Amniotic epithelial cell (primary cell): ENCODE results near the gene MPPED1.

ENCODE experiments used
- DNase-seq: peaks from one replicate; pipeline ENCODE4 v3.0.0-alpha.2; 2010; ENCODE audit warnings: low read depth

Gene MPPED1

DNA sequence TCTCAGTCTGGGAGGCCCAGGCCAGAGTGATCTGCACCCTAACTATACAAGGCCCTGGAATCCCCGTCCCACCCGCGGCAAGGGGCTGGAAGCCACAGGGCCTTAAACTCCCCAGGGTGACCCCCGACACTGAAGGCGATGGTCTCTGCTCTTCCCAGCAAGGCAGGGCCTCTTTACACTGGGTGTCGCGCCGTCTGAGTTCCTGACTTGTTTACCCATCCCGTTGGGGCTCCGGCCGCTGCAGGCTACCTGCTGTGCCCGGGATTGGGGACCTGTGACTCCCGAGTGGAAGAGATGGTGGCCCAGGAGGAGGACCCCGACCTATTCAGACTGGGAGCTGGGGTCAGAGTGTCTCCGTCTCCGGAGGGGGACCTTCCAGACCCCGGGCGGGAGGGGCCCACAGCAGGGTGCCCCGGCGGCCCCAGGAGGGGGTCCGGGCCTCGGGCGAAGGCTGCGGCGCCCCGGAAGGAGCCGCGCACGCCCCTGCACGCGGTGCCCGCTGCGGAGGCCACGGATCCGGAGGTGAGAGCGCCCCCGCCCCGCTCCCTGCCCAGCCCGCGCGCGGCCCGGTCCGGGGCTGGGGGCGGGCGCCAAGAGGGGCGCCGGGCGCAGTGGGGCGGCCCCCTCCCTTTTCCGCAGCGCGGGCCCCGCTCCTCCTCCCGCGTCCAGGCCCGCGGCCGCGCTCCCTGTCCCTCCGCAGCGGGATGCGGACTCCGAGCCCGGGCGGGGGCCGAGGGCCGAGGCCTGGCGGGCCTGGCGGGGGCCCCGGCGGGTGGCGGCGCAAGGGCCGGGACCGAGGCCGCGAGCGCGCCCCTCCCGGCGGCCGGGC is 560 bp upstream of the MPPED1 start:
- no peak for DNase-seq

- DNase-seq = no peak
Observed at GRCh38 chr22:43412808-43413795, 1.3 kb downstream of the MPPED1 start.

- DNase-seq = no peak
Observed at GRCh38 chr22:43413826-43414225, 2.0 kb downstream of the MPPED1 start.

DNA sequence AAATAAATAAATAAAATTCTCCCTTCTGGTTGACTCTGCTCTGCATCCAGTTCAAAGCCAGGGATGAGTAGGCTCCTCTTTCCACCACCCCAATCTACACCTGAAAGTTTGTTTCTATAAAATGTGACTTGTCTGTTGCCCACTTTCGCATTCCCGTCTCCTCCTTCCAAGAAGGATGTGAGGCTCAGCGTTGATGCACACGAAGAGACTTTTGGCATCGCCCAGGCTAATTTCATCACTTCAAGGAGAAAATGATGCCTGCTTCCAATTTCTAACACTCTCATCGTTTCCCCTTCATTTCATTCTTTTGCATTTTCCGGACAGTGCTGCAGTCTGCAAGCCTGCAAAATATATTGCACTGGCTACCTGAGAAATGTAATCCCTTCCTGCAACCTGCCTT is 3.9 kb downstream of the MPPED1 start:
- DNase-seq = no peak

GRCh38 chr22:43417555-43417954 is 5.7 kb downstream of the MPPED1 start:
- no peak for DNase-seq

GRCh38 chr22:43418079-43418825 is 6.4 kb downstream of the MPPED1 start:
- no peak for DNase-seq

GRCh38 chr22:43419371-43420080 is 7.7 kb downstream of the MPPED1 start:
- no peak for DNase-seq

DNA sequence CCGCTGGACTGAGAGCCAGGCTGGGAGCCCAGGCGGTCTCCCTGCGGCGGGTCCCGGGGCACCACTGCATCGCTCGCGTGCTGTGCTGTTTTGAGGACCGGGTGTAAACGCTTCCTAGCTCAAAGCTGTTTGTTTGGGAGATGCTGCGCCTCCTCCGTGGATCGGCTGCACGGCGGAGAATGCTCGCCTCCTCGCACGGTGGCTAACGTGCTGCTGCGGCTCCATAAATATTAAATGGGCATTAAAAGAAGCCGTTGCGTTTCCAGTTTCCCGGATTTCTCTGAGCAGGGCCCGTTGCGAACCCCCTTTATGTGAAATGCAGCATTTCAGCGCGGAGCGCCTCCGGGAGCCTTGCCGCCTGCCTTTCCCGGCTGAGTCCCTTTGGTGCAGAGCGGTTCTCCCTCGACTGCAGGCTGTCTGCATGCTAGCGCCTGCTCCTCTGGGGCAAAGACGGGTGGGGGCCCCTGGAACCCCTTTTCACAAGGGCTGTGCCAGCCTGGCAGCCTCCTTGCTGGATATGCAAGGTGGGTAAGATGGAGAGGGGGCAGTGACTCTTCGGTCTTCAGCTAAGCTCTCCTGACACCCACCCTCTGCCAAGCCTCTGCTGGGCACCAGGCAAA is 9.3 kb downstream of the MPPED1 start:
- no peak for DNase-seq

DNA sequence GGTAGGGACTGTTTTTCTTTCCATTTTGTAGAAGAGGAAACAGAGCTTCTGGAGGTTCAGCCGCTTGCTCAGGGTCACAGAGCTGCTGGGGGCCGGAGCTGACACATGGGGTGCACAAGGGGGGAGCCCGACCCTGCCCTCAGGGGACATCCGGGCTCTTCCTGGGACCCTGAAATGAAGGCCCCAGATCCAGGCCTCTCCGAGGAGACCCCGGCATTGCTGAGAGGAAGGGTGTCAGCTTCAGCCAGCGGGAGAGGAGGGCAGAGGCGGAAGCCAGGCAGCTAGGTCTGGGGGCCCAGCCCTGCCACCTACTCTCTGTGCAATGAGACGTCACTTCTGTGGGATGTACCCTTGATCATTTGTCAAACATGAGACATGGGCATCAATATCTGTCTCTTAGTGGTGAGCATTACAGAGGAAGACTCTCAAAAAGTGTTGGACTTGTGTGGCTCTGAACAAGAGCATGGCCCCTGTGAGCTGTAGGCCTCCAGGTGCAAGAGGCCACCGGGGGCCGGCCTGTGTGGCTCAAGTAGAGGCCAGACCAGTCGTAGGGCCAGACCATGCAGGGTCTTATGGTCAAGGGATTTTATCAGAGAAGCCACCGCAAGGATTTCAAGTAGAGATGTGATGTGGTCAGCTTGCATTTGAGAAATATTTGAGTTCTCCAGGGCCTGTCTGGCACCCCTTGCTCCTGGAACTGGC is 10.3 kb downstream of the MPPED1 start:
- no peak for DNase-seq

GRCh38 chr22:43423046-43423445 is 11.2 kb downstream of the MPPED1 start:
- DNase-seq = no peak

GRCh38 chr22:43424201-43424600 is 12.4 kb downstream of the MPPED1 start:
- DNase-seq = no peak

- DNase-seq = no peak
Observed at GRCh38 chr22:43424666-43425630, 13.1 kb downstream of the MPPED1 start.

DNA sequence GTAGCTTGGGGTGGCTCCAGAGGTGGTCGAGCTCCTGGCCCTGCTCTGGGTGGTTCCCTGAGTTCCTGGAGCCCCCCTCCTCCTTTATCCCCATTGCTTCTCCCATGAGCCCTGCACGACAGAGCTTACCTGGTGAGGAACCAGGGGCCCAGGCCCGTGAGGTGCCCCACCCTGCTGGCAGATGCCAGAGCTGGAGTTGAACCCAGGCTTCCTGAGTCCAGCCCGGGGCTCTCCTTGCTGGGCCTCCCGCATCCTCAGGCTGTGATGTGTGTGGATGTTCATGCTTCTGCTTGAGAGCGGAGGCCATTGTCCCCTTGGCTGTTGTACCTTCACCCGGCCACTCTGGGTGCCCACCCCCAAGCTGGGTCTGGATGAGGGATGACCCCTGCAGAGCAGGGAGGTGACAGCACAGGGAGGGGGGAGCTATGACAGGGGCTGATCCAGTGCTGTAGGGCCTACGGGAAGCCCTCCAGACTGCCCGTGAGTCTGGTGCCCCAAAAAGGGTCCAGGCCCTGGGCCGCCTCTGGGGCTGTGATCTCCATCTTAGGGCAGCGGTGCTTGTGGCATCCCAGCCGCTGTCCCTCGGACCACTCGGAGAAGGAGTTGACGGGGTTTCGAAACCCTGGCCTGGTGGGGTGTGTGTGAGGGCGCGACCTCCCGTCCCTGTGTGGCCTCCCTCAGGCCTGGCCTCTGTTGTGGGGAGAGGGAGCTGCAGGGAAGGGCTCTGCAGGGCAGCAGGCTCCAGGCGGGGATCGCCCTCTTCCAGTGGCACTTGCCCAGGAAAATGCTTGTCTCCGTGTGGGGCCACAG is 14.4 kb downstream of the MPPED1 start:
- no peak for DNase-seq

GRCh38 chr22:43426816-43427215 is 15.0 kb downstream of the MPPED1 start:
- DNase-seq = no peak

- no peak for DNase-seq
Observed at GRCh38 chr22:43427296-43428004, 15.6 kb downstream of the MPPED1 start.

DNA sequence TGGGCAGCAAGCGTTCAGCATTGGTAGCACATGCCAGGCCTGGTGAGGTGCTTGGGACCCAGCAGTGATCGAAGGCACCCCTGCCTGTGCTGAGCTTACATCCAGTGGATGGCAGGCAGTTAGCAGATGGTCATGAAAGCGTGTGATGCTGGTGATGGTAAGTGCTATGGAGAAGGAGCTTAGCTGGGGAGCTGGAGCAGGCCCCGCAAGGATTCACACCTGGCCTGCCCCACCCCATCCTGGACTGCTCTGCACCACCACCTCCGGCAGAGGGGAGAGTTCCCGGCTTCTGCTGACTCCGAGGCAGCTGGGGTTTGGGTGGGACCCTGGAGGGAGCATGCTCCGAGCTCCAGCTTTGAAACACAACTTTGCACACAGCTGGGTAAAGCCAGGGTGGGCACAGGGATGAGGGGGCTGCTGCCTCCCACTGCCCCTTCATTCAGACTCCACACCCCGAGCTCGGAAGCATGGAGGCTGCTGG is 16.2 kb downstream of the MPPED1 start:
- DNase-seq = no peak

- no peak for DNase-seq
Observed at GRCh38 chr22:43428521-43428920, 16.7 kb downstream of the MPPED1 start.

DNA sequence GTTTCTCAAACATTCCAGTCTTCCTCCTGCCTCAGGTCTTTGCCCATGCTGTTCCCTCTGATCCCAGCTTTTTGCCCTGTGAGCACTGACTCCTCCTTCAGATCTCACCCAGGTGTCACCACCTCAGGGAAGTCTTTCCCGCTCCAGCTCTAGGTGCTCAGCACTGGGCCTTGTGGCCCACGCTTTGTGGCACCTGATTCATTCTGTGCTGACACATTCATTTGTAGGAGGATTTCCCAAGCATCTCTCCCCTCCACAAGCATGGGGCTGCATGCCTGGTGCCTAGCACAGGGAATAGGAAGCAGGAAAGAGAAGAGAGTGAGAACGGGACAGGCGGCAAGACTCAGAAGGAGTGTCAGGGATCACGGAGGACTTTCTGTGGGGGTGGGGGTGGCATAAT is 17.6 kb downstream of the MPPED1 start:
- DNase-seq = no peak
